Activated CD4-positive, alpha-beta T cell treated with anti-CD3 and anti-CD28 coated beads, Interleukin-2, Interleukin-4, amounts not matched to agents 100 ng/mL and 50 ng/mL, durations not matched to agents 16 hours and 8 hours (primary cell): ENCODE data around the gene KIFC1.
"Not testable (repeated sequence)": the region's sequence is repeated elsewhere in the genome, so short reads cannot be mapped to it uniquely, and the experiment has no call there.

Experiments used
- DNase-seq: peaks from one replicate; pipeline ENCODE4 v3.0.0-alpha.2; 2020; ENCODE audit warnings: low spot score

The KIFC1 gene

DNA sequence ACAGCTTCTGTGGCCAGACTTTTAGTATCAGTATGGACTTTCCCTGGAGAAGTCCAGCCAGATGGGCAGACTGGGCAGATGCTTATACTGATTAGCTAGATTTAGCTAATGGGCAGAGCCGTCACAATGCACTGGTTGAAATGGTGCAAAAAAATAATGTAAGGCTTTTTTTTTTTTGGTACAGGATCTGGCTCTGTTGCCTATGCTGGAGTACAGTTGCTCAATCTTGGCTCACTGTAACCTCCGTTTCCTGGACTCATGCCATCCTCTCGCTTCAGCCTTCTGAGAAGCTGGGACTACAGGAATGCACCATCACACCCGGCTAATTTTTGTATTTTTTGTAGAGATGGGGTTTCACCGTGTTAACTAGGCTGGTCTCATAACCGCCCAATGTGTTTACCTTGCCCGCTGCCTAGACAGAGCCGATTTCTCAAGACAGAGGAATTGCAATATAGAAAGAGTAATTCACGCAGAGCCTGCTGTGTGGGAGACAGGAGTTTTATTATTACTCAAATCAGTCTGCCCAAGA, 16.4 kb upstream of the KIFC1 start:
- DNase-seq = no peak

- no peak for DNase-seq
Measured at GRCh38 chr6:33377171-33377570, 14.5 kb upstream of the KIFC1 start.

GRCh38 chr6:33379184-33379583, 12.4 kb upstream of the KIFC1 start:
- DNase-seq = not testable (repeated sequence)

GRCh38 chr6:33380272-33380981, 11.2 kb upstream of the KIFC1 start:
- DNase-seq = no peak

DNA sequence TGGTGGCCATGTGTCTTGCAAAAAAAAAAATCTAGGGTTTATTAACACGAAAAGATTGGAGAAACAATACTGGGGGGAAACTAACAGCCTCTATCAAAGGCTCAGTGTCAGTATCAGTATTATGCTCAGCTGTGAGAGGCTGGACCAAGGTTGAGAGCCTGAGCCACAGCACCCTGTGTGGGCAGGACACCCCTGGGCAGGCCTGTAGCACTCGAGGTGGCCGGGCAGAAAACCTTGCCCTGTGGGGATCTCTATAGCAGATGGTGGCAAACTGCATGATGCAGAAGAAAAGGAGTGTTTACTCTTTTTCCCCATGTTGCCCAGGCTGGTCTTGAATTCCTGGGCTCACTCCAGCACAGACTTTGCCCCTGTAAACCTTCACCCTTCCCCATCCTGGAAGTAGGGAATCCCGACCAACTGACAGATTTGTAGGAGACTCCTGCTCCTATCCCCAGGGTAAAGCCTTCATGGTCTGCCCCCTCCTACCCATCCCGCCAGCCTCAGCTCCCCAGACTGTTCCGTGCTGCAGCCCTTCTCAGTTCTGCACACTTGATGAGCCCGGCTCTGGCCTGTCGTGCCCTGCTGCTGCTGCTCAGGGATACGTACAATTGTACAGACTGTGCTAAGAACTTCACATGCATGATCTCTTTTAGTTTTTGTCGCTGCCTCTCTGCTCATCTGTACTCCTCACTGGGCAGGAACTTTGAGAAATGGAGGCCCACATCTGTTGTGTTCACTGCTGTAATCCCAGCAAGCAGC, 8.0 kb upstream of the KIFC1 start:
- no peak for DNase-seq

DNA sequence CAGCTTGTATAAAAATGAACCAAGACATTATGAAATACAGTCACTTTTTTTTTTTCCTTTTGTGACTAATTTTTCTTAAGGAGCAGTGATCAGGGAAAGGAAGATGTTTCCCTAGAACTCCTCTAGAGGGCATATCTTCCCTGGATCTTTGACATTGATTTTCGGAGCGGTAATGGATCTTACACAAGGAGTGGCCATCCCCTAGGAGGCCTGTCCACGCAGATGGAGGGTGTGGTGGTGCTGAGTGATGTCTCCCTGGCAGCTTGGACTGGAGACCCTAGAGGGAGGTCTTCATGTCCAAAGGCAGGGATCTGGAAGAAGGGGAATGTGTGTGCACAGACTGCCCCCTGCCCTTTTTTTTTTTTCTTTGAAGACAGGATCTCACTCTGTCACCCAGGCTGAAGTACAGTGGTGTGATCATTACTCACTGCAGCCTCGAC, 7.0 kb upstream of the KIFC1 start:
- no peak for DNase-seq

GRCh38 chr6:33390173-33390572, 1.4 kb upstream of the KIFC1 start:
- DNase-seq = no peak

DNA sequence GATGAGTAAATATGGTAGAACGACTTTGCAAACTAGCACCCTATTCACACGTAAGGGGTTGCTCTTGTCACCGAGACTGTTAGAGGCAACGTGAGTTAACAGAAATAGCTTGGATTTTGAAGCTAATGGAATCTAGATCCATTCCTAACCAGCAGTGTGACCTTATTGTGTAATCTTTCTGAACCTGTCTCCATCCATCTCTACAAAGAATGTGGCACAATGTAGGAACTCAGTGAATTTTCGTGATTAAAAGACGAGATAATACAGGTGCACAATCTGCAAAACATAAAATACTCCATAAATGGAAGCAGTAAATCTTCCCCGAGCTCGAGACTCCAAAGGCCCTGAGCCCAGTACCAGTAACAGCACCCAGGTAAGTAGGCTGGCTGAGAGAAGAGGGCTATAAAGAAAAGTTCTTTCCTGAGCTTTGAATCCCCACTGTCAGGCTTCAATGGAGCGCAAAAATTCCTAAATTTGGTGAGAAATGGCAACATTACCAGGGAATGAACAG, 801 bp upstream of the KIFC1 start:
- no peak for DNase-seq

- peak; percentile 59 for DNase-seq
Measured at GRCh38 chr6:33391922-33392594, 435 bp downstream of the KIFC1 start.

DNA sequence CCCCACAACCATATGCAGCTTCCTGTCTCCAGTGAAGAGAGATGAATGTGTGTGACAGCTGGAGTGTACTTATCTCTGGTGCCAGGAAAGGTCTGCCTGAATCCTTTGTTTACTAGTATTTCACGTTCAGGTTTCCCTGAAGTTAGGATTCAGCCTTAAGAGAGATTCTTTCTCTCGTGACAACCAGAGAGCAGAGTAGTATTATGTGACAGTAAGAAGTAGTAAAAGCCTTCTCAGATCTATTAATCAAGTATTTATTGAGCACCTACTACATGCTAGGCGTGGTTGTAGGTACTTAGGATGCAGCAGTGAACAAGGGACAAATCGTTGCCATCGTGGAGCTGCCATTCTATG, 949 bp downstream of the KIFC1 start:
- DNase-seq = no peak

GRCh38 chr6:33392979-33393378, 1.4 kb downstream of the KIFC1 start:
- no peak for DNase-seq

DNA sequence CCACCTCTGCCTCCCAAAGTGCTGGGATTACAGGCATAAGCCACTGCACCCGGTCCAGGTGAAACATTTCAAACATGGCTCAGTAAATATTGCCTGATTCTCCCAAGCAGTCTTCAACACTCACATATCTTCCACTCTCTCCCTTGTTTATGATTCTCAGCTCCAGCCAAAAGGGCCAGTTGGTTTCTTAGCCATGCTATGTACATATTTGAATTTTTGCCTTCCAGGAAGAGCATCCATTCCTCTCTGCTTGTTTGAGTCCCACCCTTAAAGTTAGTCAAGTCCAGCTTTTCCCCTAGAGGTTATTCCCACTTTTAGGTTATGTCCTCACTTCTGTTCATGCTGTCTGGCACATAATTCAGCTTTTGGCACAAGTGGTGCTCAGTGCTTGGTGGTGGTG, 5.9 kb downstream of the KIFC1 start:
- no peak for DNase-seq

GRCh38 chr6:33398601-33399000, 7.0 kb downstream of the KIFC1 start:
- DNase-seq = not testable (repeated sequence)

DNA sequence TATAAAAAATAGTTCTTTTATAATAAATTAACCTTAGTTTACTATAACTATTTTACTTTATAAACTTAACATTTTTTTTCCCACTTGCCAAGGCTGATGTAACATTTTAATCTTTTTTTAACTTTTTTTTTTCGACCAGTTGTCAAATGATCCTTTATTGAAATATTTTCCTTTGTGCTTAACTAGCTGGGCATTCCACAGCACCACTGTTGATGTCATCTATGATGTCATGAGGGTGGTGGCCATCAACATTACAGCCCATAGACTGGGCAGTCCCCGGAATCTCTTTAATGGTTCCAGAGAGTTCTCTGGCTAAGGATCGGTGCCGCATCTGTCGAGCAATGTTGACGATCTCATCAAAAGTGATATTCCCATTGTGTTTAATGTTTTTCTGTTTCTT, 8.3 kb downstream of the KIFC1 start:
- not testable (repeated sequence) for DNase-seq

GRCh38 chr6:33404884-33405283, 13.3 kb downstream of the KIFC1 start:
- no peak for DNase-seq

- no peak for DNase-seq
Measured at GRCh38 chr6:33405386-33405940, 13.8 kb downstream of the KIFC1 start.

DNA sequence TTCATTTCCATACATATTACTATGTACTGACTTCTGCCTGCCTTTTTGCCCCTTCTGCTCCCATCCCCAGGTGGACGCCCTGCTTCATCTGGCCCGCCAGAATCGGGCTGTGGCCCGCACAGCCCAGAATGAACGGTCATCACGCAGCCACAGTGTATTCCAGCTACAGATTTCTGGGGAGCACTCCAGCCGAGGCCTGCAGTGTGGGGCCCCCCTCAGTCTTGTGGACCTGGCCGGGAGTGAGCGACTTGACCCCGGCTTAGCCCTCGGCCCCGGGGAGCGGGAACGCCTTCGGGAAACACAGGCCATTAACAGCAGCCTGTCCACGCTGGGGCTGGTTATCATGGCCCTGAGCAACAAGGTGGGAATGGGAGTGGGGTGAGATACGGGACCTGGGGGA, 14.5 kb downstream of the KIFC1 start:
- DNase-seq = no peak

- DNase-seq = no peak
Measured at GRCh38 chr6:33407132-33407718, 15.6 kb downstream of the KIFC1 start.

DNA sequence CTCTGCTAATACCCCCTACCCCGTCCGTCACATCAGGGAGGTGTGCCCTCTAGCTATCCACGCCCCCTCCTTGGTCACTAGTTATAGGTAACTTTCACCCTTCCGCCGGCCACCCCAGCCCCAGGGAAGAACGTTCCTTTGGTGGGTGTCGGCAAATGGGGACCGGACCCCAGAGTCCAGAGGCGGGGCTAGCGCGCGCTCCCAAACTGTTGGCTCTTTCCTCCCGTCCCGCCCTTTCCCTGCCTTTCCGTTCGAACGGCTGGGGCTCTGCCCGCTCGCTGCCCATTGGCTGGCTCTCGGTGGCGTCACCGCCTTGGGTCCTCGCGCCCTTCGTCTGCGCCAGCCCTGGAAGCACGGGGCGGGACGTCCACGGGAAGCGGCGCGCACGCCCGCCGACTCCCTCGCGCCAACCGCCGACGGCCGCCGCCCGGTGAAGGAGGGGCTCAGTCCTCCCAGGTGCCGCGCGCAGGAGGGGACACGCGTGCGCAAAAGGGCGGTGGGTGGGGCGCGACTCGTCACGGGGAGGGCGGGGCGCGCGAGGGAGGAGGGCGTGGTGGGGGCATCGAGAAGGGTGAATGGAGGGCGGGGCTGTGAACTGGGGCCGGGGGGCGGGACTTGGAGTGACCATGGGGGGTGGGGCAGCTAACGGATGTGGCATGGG, 18.6 kb downstream of the KIFC1 start:
- peak; percentile 98 for DNase-seq

DNA sequence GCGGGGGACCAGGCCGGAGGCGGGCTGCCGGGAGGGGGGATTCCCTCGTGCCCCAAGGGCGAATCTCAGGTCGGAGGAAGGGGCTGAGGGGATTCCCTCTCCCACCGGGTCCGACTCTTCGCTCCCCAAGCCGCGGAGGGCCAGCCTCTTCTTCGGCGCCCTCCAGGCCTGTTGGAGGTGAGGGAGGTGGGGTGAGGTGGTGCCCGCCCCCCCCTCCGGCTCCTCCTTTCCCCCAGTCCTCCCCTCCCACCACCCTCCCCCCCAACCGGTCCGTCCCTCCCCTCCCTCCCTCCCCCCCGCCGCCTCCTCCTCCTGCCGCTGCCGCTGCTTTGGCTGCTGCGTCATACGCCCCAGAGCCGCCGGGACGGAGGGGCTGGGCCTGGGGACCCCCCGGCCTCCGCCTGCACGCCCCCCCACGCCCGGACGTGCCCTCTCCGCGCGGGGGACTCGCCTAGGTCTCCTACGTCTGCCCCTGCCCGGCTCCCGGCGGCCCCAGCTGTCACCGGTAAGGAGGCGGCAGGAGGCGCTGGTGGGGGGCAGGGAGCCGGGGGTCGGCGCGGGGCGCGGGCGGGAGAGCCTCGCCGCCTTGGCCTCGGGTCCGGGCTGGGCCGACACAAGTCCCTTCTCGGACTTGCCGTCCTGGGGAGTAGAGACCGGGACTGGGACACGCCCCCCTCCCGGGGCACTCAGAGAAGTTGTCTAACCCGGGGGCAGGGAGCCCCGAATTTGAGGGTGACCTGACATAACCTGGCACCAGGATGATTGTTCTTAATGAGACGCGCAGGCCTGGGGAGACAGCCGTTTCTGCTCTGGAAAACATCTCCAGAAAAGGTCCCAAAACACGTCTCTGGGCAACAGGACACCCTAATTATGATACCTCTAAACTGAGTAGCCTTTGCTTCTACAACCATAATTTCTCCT, 19.3 kb downstream of the KIFC1 start, which contains the start of gene PHF1:
Gene PHF1, plus strand, starts transcription at position 304 of the 921 bp plus-strand sequence. CDS start 1,250 bp downstream, outside the sequence.
- no peak for DNase-seq
